HK-2 (cell line): ENCODE data around the gene TMEM258.

Source experiments
- DNase-seq: peaks from one replicate; pipeline ENCODE4 v3.0.0-alpha.2; 2018; ENCODE audit not compliant: unreplicated experiment

The TMEM258 gene

DNA sequence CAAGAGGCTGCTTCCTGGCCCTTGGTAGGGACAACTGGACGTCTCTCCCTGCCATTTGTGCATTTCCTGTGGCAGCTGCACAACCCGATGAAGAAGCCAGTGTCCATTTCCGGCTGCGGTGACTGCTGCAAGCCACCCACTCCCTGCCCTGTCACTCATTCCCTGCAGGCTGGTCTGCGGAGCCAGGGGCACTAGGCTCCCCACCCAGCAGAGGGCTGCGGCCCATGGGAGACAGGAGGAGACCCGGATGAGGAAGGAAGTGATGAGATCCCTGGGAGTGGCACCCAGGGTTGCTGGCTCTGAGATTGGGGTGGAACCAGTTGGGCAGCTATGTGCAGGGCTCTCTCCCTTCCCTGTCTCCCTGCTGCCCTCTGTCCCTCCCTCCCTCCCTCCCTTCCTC is 50.0 kb downstream of the TMEM258 start:
- no peak for DNase-seq

DNA sequence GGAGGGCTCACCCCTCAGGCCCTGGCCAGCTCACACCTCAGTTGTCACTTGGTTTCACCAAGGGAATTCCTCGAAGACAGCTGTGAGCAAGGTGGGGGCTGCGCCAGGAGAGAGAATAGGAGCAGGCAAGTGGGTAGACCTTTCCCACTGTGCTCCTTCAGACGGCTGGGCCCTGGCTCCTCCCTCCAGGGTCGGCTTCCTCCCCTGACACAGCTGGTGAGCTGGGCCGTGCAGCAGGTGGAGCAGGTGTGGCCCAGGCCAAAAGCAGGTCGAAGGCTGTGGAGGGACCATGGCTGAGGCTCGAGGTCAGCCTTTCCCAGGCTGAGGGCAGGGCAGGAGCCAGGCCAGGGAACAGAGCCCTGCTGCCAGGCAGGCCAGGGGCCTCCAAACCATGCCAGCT is 52.4 kb downstream of the TMEM258 start:
- DNase-seq, result no peak

- no peak for DNase-seq
Observed at GRCh38 chr11:61739413-61739812, 53.0 kb downstream of the TMEM258 start.
